HG02623 (cell line): ENCODE measurements around the gene APLF.
A peak's percentile ranks its signal among the peaks of the same experiment; 100 is the strongest.
"Not testable (repeated sequence)": the region's sequence is repeated elsewhere in the genome, so short reads cannot be mapped to it uniquely, and the experiment has no call there.

Experiments
- ATAC-seq: cut with Tn5 transposase; IDR thresholded peaks from one replicate; pipeline ENCODE4 v1.9.1; 2021; ENCODE audit warnings: moderate library complexity; ENCODE audit not compliant: unreplicated experiment

The APLF gene

DNA sequence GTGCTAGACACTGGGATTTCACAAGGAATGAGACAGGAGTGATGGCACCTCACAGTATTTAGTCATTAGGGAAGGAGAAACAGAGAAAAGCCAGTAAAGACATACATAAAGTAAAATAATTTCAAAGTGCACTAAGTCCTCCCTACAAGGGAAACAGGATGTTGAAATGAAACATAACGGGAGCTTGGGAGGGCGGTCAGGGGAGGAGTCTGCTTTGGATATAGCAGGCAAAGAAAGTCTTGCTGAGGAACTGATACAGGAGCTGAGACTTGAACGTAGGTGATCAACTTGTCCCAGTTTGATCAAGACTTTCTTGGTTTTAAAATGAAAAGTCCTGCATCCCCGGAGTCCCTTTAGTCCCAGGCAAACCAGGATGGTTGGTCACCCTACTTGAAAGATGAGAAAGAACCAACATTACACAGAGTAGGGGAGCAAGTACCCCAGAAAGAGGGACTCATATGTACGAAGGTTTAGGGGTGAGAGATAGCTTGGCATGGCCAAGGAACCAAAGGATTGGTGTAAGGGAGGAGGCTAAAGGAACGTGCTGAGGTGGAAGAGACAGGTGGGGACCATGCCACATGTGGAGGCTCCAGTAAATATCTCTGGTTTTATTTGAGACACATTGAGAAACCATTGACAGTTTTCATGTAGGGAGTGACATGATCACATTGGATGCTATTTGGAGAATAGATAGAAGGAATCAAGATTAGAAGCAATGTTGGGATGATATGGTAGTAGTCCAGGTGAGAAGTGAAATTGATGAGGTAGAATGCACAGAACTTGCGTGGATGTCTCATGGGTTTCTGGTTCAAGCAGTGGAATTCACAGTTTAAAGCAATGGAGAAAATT lies 28.7 kb upstream of the APLF start:
- ATAC-seq = no peak

DNA sequence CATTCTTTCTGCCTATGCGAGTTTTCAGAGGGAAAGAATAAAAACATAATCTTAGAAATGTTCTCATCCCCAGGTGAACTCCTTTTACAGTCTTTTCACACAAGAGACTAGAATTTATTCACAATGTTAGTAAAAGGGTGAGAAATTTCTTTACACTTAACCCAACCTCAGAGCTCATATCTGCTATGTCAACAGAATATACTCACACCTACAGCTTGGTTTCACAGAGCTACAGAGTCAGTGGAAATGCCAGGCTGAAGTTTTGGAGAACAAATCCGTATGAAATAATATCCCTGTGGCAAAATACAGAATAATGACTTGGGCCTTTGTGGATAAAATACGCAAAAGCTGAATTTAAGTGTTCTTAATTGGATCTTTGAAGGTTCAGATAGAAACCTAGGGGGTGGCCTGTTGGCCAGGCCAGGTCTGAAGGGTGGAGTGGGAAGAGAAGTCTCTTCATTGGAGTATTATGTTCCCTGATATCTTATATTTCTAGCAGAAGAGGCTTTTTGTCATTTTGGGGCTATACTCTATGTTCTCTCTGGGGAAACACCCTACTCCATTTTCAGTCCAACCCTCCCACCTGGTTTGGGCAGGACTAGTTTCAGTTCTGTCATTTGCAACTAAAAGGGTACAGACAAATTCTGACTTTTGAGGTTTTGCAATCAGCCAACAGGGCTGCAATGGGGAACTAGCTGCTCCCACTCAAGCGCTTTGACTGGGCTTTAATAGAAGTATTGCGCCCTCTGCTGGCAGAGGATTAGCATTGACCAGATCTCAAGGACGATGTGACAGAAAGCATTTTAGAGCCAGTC lies 26.0 kb upstream of the APLF start:
- ATAC-seq = peak; percentile 99

DNA sequence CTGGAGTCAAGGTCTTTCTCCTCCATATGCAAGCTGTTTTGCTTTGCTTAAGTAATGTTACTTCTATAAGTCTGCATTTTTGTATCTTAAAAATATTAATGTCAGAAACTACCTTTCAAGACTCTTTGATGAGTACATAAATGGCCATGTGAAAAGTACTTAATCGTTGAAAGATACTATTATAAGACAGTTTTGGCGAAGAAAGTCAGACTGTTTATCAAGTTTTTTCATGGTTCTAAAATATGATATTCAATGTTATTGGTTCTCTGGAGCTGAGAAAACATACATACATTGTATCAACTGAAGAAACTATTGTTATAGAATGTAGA lies 25.4 kb upstream of the APLF start:
- no peak for ATAC-seq

DNA sequence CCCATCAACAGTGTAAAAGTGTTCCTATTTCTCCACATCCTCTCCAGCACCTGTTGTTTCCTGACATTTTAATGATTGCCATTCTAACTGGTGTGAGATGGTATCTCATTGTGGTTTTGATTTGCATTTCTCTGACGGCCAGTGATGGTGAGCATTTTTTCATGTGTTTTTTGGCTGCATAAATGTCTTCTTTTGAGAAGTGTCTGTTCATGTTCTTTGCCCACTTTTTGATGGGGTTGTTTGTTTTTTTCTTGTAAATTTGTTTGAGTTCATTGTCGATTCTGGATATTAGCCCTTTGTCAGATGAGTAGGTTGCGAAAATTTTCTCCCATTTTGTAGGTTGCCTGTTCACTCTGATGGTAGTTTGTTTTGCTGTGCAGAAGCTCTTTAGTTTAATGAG lies 21.0 kb upstream of the APLF start:
- not testable (repeated sequence) for ATAC-seq

DNA sequence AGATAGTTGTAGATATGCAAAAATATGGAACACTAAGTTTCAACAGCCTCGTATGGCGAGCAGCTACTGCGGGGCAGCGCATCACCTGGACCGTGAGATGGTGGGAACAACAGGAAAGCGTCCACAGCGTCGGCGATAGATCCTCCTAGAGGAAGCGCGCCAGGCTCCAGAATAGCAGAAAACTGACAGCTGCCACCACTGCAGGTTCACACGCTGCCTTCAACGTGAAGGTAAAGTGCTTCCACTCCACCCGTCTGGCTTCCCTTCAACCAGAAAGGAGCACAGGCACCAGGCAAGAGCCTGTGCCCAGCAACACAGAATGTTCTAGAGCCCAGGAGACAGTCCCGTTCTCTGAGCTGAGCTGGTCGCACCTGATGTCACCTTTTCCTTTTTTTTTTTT lies 20.3 kb upstream of the APLF start:
- no peak for ATAC-seq

DNA sequence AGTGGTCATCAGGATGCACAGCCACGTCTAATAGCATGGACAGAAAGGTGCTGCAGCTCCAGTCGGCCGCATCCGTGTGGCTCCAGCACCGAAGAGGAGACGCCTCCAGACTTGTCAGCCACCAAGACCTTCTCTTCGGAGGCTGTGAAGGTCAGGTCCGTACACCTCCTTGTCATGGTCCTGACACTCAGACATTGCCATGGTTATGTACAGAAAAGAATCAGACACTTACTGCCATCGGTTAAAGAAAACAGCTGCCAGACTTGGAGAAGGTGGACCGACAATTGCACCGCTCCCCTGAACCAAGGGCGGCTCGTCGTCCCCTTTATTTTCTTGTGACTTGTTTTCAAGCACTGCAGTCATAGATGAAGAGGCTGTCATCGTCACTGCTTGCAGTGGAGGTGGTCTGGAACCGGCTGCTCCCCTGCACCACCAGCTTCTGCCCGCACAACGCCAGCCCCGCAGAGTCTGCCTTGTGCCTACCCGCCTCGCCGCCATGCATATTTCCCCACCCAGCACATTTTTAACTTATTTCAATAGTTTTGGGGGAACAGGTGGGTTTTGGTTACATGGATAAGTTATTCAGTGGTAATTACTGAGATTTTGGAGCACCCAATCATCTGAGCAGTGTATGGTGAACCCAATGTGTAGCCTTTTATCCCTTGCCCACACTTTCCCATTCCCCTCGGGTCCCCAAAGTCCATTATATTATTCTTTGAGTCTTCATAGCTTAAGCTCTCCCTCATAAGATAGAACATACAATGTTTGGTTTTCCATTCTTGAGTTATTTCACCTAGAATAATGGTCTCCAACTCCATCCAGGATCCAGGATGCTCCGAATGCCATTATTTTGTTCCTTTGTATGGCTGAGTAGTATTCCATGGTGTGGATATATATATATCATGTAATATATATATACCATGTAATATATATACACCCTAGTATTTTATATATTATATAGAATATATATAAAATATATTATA lies 18.4 kb upstream of the APLF start:
- ATAC-seq = no peak

DNA sequence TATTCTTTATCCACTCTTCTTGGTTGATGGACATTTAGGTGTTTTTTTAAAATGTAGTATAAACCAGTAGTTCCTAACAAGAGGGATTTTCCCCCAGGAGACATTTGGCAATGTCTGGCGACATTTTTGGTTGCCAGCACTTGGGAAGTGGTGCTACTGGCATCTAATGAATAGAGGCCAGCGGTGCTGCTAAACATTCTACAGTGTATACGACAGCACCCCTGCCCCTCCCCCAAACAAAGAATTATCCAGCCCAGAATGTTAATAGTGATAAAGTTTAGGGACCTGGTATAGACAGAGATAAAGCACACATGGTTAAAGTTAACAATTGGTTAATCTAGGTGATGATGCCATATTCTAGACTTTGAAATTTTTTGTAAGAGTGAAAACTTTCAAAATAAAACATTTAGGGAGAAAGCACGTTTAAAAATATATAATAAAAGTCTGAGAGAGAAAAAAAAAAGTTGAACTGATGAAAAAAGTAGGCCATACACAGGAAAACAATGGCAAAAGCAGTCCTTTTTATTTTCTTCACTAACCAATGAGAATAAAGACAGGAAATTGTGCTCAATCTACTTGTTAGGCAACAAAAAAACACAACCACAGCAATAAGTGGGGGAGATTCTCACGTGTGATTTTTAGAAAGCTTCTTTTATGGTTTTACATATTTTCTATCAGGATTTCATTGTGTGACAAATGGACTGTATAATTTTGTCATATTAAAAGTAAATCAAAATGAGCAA lies 15.1 kb upstream of the APLF start:
- ATAC-seq = no peak

DNA sequence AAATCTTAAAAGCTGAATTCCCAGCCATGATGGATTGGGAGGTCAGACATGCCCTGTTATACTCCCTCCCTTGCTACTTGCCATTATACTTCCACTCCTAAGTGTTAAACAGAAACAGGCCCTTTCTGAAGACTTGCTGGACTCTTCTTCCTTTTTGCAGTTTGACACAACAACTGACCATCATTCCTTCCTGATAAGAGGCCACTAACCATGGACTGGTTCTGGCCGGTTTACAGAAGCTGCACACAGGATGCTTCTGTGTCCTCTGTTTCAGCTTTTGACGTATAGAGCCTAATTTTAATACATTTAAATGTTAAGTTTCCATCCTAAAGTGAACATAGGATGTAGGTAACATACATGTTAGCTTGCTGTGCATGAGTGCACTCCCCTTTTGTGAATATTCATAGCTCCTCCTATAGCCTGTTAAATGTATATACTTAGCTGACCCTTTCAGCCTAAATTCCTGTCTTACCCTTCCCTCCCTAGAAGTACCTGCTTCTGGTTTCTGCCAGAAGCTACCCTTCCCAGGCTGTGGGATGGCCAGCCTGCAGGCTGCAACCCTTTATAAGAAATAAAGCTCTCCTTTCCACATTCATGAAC lies 13.5 kb upstream of the APLF start:
- ATAC-seq = no peak

DNA sequence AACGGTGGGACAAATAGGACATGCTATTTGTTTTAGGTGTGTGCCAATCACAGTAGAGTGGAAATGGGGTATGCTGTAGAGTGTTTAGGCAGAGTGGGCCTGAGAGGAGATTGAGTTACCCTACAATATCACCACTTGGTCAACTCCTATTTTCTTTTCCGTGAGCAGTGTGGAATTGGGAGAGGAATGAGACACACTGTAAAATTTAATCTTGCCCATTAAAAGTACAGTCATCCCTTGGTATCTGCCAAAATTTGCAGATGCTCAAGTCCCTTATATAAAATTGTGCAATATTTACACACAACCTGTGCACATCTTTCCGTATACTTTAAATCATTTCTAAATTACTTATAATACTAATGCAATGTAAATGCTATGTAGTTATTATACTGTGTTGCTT lies 12.7 kb upstream of the APLF start:
- ATAC-seq = no peak

DNA sequence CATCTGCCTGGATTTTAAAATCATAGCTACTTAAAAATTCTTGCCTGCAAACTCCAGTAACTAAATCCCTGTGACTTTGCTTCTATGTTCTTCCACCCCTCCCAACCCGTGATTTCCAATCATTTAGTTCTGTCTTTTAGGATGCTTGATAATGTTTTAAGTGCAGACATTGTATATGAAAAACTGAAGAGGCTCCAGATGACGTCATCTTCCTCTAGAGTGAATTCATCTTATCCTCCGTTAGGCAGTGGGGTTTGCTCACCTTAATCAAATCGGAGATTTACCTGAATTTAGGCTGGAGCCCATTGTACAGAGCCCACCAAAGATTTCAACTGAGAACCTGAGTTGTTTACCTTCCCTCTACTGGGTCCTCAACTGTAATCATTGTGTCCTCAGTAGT lies 11.2 kb upstream of the APLF start:
- no peak for ATAC-seq

DNA sequence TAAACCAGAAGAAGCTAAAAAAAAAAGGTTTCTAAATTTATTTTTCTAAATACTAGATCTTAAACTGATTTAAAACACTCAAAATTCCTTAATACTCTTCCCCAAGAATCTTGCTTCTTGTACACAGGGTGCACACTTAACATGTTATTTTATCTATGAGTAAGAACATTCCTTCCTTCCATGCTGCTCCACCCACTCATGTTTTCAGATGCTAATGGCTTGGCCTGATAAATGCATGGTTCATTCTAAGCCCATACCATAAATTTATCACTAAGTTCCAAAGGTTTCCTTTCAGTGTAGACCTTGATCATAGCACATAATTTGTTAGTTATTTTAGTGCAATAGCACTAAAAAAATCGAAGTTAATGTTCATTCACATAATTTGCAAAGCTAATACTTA lies 8.4 kb upstream of the APLF start:
- no peak for ATAC-seq

DNA sequence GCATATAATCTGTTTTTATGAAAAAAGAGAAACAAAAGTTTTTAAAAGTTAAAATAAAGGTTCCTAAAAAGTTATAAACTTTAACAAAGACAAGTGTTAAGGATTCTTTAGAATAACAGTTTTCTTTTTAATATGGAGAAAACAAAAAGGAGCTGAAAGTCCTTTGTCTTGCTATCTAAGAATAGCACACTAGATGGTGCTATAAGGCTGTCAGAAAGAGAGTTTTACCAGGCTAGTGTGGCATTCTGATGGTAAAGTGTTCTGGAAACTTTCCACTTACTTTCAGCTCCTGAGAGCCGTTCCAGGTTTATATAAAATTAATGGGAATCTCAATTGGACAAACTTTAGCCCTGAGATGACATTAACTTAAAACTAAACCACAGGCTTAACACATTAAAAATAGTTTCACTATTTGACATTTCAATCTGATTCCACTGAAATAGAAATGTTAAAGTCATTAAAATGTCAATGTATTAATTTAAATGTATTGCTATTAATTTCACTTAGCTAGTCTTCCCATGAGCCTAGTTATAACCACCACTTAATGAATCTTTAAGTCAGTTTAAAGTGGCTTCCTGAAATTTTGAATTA lies 4.0 kb upstream of the APLF start:
- ATAC-seq = no peak

DNA sequence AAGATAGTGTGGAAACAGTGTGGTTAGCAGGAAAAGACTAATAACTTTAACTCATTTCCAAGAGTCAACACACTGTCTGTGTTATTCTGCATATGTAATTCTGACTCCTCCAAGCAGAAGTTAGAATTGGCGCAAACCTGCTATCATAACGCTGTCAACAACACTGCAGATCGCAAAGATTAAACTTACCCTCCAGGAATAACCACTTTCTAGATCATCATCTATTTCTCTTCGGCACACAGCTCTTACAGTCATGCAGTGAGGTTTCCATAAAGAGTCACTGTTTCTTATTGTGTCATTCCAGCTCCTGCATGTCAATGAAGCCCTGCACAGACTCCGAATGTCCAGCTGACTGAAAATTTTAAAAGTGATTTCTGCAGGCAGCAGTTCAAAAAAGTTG lies 2.7 kb upstream of the APLF start:
- ATAC-seq = no peak

DNA sequence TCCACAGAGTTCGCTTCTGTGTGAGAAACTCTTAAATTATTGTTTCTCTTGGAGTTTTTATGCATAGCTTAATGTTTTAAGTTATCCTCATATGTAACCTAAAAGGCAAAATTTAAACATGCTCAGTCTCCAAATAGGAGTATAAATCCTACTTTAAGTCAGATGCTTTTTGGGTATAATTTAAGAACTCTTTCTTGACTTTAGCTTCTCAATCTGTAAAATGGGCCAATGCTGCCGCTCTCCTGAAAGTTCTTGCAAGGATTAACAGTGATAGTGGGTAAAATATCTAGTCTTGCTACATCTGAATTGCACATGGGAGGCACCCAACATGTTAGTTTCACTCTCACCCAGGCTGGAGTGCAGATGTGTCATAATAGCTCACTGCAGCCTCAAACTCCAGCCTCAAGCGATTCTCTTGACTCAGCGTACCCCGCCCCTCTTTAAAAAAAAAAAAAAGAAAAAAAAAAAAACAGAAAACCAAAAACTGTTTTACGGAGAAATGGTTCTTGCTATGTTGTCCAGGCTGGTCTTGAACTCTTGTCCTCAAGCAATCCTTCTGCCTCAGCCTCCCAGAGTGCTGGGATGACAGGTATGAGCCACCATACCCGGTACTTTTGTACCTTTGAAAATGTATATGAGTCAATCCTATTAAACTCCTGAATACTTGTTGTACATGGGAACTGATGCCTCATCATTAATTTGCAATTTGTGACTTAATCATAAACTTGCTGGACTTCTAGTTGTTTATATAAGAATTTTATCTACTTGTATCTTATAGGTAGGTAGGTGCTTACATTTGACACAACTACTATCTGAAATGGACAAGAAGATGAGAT lies 2.1 kb upstream of the APLF start:
- no peak for ATAC-seq

DNA sequence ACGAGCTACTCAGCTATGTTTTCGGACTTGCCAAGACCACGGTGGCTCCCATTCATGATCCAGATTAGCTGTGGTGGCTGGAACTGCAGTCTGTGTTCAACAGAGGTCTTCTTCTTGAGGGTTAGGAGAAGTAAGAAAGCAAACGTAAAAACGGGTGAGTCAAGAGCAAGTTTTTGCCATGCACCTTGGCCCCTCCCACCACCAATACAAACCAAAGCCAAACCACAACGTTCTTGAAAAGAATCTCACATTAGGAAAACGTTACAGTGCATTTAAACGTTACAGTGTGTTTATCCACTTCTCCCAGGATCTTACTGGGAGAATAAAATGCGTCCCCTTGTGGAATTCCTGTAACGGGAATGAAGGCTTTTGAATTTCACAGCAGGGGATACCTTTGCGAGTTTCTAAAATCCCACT lies 1.0 kb upstream of the APLF start:
- ATAC-seq = no peak

DNA sequence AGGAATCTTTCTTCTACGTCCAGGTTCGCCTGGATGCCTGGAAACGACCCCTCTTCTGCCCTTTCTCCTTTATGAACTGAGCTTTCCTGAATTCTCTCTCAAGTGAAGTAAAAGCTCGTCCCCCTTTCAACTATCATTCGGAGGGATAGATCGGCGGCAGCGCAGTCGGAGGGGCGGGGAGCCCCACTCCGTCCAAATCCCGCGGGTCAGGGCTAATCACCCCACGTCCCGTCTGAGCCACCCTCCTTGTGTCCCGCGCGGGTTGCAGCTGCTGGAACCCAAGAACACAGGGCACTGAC lies 658 bp upstream of the APLF start:
- ATAC-seq = peak; percentile 24

DNA sequence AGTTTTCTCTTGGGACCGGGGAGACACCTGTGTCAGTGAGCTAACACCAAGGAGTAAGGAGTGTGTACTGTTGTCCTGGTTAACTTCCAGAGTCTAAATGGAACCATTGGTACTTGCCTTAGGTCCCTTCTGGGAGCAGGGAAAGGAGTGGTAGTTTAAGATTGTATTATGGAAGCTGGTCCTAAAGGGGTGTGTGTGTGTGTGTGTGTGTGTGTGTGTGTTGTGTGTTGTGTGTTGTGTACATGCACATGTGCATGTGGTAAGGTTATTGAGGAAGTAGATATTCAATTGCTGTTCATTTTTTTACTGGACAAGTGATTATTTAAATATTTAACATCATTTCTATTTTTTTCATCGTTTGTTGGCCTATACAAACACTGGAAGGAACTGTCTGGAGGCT lies 1.4 kb downstream of the APLF start:
- ATAC-seq = no peak

DNA sequence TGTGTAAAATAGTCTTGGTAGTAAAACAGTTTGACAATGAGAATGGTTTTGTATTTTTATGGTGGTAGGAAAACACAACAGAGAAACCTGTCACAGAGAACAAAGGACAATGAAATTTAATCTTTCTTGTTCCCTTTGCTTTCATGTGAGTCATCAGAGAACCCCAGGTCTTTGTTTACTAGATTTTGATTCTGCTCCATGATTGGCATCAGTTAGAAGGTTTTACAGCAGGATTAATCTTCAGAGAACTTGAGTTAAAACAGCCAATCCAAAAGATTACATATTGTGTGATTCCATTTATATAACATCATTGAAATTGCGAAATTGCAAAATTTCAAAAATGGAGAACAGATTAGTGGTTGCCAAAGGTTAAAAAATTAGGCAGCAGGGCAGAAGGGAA lies 2.5 kb downstream of the APLF start:
- no peak for ATAC-seq

DNA sequence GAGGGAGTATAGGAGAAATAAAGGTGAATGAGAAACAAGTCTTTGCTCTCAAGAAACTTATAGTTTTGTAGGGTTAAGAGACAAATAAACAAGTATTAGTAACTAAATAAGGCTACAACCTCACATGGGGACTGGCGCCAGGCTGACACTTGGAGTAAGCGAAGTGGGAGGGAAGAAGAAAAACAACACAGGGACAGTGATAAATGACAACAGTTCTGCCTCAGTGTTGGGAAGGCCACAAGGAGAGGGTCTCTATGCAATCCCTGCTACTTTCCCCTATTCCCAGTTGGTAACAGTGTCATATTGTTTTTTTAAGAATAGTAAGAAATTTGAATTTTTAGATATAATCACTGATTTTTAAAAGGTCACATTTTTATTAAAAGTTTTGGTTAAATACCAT lies 4.0 kb downstream of the APLF start:
- ATAC-seq = no peak
